Loucy (cell line): ENCODE measurements around the gene CSF3.

Experiments
- CTCF ChIP-seq: fragments of 200-600 bp; sonication (generic); conservative IDR thresholded peaks from 2 replicates; pipeline ENCODE4 v1.5.1; 2014; ENCODE audit warnings: mild to moderate bottlenecking, antibody characterized with exemption, low read length
- EZH2phosphoT487 ChIP-seq: fragments of 200-600 bp; IDR thresholded peaks from 2 replicates; pipeline ENCODE4 v1.6.1; 2018; ENCODE audit warnings: antibody characterized with exemption, mild to moderate bottlenecking, moderate library complexity, borderline replicate concordance

- TF ChIP-seq EZH2phosphoT487 (no peak), CTCF (no peak)
Measured at GRCh38 chr17:40022961-40023541, 7.8 kb downstream of the CSF3 start.
